NCI-H1417 treated with DMSO at 0.1 percent for 48 hours (cell line): ENCODE data around the gene IRF2BP2.
A peak's percentile ranks its signal among the peaks of the same experiment; 100 is the strongest.

Experiments used
- DNase-seq: peaks from one replicate; lab custom pipeline; 2025; lab: John Stamatoyannopoulos, UW

IRF2BP2 gene

GRCh38 chr1:234613128-234613875 lies 3.3 kb upstream of the IRF2BP2 start:
- peak; percentile 74 for DNase-seq

GRCh38 chr1:234612352-234613127 lies 2.6 kb upstream of the IRF2BP2 start:
- DNase-seq, result peak; percentile 96

- no peak for DNase-seq
These were observed 1.9 kb upstream of the IRF2BP2 start for GRCh38 chr1:234611847-234612351.

GRCh38 chr1:234611225-234611846 lies 1.4 kb upstream of the IRF2BP2 start:
- peak; percentile 85 for DNase-seq

GRCh38 chr1:234610666-234611224 lies 767 bp upstream of the IRF2BP2 start:
- peak; percentile 67 for DNase-seq

- no peak for DNase-seq
These were observed 311 bp downstream of the IRF2BP2 start for GRCh38 chr1:234609691-234610042.

GRCh38 chr1:234608911-234609690 lies 877 bp downstream of the IRF2BP2 start:
- DNase-seq, result no peak

GRCh38 chr1:234608025-234608910 lies 1.7 kb downstream of the IRF2BP2 start:
- DNase-seq, result no peak

GRCh38 chr1:234607109-234608024 lies 2.6 kb downstream of the IRF2BP2 start:
- peak; percentile 52 for DNase-seq

- DNase-seq, result no peak
These were observed 3.2 kb downstream of the IRF2BP2 start for GRCh38 chr1:234606784-234607108.

- DNase-seq, result peak; percentile 51
These were observed 3.8 kb downstream of the IRF2BP2 start for GRCh38 chr1:234605983-234606783.

GRCh38 chr1:234605399-234605982 lies 4.5 kb downstream of the IRF2BP2 start:
- no peak for DNase-seq

- no peak for DNase-seq
These were observed 5.2 kb downstream of the IRF2BP2 start for GRCh38 chr1:234604495-234605398.

- no peak for DNase-seq
These were observed 6.5 kb downstream of the IRF2BP2 start for GRCh38 chr1:234603221-234604204.

- peak; percentile 37 for DNase-seq
These were observed 7.4 kb downstream of the IRF2BP2 start for GRCh38 chr1:234602334-234603220.
